ENCODE measurements around the gene ABLIM2. TPM values are rescaled to one million over a fixed set of nuclear protein-coding genes. Genes with fewer than 3 reads are reported as not detected.

The ABLIM2 gene
- total RNA-seq, 1 experiment from 2014 or later: 1.0 TPM

DNA sequence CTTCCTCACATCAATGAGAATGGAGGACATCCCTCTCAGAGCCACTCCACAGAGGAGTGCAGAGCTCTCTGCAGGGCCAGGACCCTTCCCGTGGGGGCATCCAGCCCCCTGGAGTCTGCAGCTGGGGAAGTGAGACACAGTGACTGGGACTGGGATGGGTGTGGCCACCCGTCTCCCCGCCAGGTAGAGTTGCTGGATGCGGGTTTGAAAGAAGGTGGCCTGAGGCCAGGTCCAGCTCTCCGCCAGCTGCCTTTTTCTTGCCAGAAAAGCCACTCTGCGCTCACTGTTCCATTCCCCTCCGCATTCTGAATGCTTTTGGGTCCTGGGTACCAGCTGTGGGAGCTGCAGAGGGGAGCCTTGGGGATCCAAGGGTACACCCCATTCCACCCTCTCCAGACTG lies 82.6 kb downstream of the ABLIM2 start:
- H3K27me3 ChIP-seq (ENCODE audit: insufficient read depth, low read length): no peaks in the 10 kb centered on the region
- no peak overlapping the region for H4K5ac ChIP-seq (ENCODE audit: insufficient read length, low read depth, low read length)
- H2BK12ac ChIP-seq (ENCODE audit: insufficient read length, low read depth, low read length): no peak overlapping the region
- no peak overlapping the region for H2AK5ac ChIP-seq (ENCODE audit: insufficient read length, low read length)
- no peak overlapping the region for H3K4ac ChIP-seq (ENCODE audit: low read depth, low read length)
- H3K4me1 ChIP-seq (ENCODE audit: insufficient read depth, low read length): peaks cover 2% of the 10 kb centered on the region; the same call in 1 of the 2 replicates
- no peak overlapping the region for H2BK120ac ChIP-seq (ENCODE audit: low read depth, low read length, poor library complexity, severe bottlenecking)
- no peak overlapping the region for H4K91ac ChIP-seq (ENCODE audit: insufficient read length, low read depth, low read length)
- H3K18ac ChIP-seq (ENCODE audit: insufficient read length, low read depth, low read length): no peak overlapping the region
- no peaks in the 10 kb centered on the region for H3K9me3 ChIP-seq (ENCODE audit: control insufficient read depth, low read depth, low read length)
- no peaks in the 10 kb centered on the region for H3K79me2 ChIP-seq (ENCODE audit: insufficient read depth, low read length)
- no peak overlapping the region for H4K8ac ChIP-seq (replicated peaks; ENCODE audit: insufficient read length, low read depth, low read length)
- H3K27ac Mint-ChIP-seq: no peak overlapping the region
- H2BK15ac ChIP-seq (ENCODE audit: low read depth, low read length): no peak overlapping the region
- no peak overlapping the region for H3K14ac ChIP-seq (ENCODE audit: insufficient read depth, low read length)
- no peak overlapping the region for H3K23ac ChIP-seq (ENCODE audit: insufficient read length, low read depth, low read length)
- no peaks in the 10 kb centered on the region for H3K27me3 Mint-ChIP-seq (ENCODE audit: low read depth)
- no peak overlapping the region for H3T11ph ChIP-seq (ENCODE audit: low read length)
- H3K4me3 Mint-ChIP-seq: no peak overlapping the region
- no peak overlapping the region for H2BK5ac ChIP-seq (ENCODE audit: insufficient read length, low read length)
- no peaks in the 10 kb centered on the region for H3K9me3 Mint-ChIP-seq
- H3K9ac ChIP-seq (ENCODE audit: extremely low read depth, insufficient read length, low read length): no peak overlapping the region
- H3K4me2 ChIP-seq (ENCODE audit: insufficient read depth, insufficient read length, low read length): no peak overlapping the region
- no peak overlapping the region for H2BK20ac ChIP-seq (ENCODE audit: low read depth, low read length, poor library complexity, severe bottlenecking)
- no peak overlapping the region for H2AFZ ChIP-seq (ENCODE audit: low read length)
- H3K56ac ChIP-seq (ENCODE audit: insufficient read length, low read depth, low read length): no peak overlapping the region
- H3K27ac ChIP-seq (ENCODE audit: insufficient read length, low read depth, low read length): no peak overlapping the region
- TF ChIP-seq, protein P1, sequence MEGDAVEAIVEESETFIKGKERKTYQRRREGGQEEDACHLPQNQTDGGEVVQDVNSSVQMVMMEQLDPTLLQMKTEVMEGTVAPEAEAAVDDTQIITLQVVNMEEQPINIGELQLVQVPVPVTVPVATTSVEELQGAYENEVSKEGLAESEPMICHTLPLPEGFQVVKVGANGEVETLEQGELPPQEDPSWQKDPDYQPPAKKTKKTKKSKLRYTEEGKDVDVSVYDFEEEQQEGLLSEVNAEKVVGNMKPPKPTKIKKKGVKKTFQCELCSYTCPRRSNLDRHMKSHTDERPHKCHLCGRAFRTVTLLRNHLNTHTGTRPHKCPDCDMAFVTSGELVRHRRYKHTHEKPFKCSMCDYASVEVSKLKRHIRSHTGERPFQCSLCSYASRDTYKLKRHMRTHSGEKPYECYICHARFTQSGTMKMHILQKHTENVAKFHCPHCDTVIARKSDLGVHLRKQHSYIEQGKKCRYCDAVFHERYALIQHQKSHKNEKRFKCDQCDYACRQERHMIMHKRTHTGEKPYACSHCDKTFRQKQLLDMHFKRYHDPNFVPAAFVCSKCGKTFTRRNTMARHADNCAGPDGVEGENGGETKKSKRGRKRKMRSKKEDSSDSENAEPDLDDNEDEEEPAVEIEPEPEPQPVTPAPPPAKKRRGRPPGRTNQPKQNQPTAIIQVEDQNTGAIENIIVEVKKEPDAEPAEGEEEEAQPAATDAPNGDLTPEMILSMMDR (conservative IDR thresholded peaks at IDR 0.05): no peak
- WGBS (ENCODE audit: extremely low coverage, insufficient read length, low lambda C conversion rate): no CpG with 5 or more reads among the region's 7 CpGs
- no peaks in the 10 kb centered on the region for H3K23me2 ChIP-seq (ENCODE audit: insufficient read length, low read depth, low read length, poor library complexity, severe bottlenecking)
- no peaks in the 10 kb centered on the region for H4K20me1 ChIP-seq (ENCODE audit: control insufficient read depth, insufficient read depth, insufficient read length)
- peaks cover 24 to 39% of the 10 kb centered on the region in 2 experiments for H3K4me1 Mint-ChIP-seq
- H3K36me3 Mint-ChIP-seq (ENCODE audit: insufficient read depth in 1 of 3, low read depth in 3 of 3): no peaks in the 10 kb centered on the region
- no peak for DNase-seq
- no peaks in the 10 kb centered on the region for H3K79me1 ChIP-seq (ENCODE audit: insufficient read depth, low read depth, low read length, poor library complexity, severe bottlenecking)
